ENCODE results near the gene ANO10.

- TF ChIP-seq CTCF (conservative IDR thresholded peaks at IDR 0.05 in 1 of 2, IDR thresholded peaks at IDR 0.05 in 1 of 2; ENCODE audit: extremely low read depth in 1 of 2, insufficient read depth in 1 of 2, low read depth in 1 of 2, low read length in 2 of 2) = no peak
- no peak for TF ChIP-seq EZH2 (IDR thresholded peaks at IDR 0.05; ENCODE audit: borderline replicate concordance, low read length)
Observed at GRCh38 chr3:43425829-43426228, 196.0 kb downstream of the ANO10 start.
